HG02852 (cell line): ENCODE measurements around the gene SIK3.
A peak's percentile ranks its signal among the peaks of the same experiment; 100 is the strongest.

Experiments used
- ATAC-seq: cut with Tn5 transposase; IDR thresholded peaks from one replicate; pipeline ENCODE4 v1.9.1; 2021; ENCODE audit warnings: mild to moderate bottlenecking, moderate library complexity; ENCODE audit not compliant: unreplicated experiment

Gene SIK3

GRCh38 chr11:117010808-117011540 is 87.3 kb downstream of the SIK3 start:
- ATAC-seq = no peak

DNA sequence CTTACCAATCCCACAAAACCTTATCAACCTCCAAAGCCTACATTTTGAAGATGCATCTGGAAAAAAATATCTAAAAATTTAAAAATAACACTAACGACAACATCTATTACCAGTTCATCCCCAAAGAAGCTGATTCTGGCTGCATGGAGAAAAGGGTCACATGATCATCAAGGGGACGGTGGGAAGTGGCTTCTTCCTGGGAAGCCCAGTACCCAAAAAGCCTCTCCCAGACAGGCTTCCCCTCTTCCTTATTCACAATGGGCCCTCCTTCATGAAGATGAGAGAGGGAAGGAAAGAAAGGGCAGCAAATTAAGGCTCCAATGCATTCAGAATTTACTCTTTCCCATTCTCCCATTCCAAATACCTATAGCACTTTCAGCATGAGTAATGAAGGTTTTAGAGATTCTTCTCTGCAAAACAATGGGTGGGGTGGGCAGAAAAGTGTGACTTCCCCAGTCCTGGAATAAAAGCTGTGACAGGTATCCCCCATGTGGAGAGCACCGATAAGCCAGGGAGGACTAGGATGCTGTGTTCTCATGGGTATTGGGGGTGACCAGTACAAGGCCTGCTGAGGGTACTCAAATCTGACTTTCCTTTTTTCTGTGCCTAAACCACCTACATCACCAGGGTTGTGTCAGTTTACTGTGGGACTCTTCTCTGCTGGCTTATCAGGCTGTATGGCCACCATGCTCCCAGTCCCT is 88.2 kb downstream of the SIK3 start:
- no peak for ATAC-seq

GRCh38 chr11:117005758-117006157 is 92.5 kb downstream of the SIK3 start:
- no peak for ATAC-seq

DNA sequence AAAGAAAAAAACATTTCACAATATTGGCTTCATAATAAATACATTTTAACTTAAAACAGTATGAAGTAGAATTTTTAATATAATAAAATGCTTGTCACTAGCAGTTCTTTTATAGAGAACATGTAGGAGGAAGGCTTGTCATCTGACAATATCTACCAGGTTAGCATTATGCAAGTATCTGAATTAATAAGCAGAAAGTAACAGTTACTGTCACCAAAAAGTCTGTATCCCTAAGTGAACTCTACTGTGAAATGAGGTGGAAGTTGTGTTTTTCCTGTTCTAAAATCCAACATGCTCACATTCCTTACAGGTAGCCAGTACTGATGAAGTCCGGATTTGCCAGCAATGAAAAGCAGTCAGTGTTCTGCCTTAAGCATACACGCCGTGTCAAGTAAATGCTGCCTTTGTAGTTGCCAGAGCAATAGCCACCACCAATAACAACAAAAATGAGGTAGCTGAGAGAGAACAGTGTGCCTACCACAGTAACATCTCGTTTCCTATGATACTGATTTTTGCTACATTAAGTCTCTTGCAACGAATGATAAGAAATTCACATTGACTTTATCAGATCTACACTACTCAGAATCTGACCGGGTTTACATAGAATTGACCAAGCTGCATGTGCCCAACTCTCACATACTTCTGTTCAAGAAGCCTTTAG is 95.5 kb downstream of the SIK3 start:
- no peak for ATAC-seq

- no peak for ATAC-seq
These were observed 98.1 kb downstream of the SIK3 start for GRCh38 chr11:117000014-117000737.

GRCh38 chr11:116997071-116997470 is 101.2 kb downstream of the SIK3 start:
- no peak for ATAC-seq

- ATAC-seq = no peak
These were observed 104.0 kb downstream of the SIK3 start for GRCh38 chr11:116994195-116994594.

DNA sequence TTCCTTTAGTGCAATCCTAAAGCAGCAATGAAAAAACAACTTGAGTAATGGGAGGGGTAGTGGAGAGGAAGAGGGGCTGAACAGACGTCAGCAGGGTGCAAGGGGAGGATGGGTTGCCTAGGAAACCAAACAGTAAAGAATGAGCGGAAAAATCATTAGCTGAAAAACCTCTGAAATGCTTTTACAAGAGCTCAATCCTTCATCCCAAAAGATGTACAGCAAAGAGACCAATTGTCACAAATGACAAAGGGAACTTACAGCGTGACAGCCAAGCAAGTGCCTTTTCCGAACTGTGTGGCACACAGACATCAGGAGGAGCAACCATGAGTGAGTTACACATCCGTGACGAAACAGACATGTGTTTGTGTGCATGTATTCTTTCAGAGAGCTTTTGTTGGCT is 104.6 kb downstream of the SIK3 start:
- no peak for ATAC-seq

DNA sequence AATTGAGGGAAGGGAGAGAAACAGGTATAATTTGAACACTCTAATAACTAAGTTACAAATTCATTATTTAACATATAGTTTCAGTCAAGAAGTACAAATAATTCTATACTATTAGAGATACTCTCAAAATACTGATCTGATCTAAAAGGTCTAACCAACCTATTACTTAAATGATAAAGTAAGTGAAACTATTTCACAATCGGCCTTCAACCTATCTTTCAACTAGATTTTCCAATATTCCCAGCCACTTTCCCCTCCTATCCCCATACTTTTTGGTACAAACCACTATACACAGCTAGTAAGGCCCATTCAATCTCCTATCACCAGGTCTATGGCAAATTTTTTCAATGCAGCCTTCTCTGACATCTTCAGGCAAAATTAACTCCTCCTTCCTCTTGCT is 106.7 kb downstream of the SIK3 start:
- ATAC-seq = no peak

GRCh38 chr11:116990811-116991210 is 107.4 kb downstream of the SIK3 start:
- ATAC-seq = no peak

- ATAC-seq = no peak
These were observed 108.2 kb downstream of the SIK3 start for GRCh38 chr11:116990061-116990473.

GRCh38 chr11:116989184-116989583 is 109.0 kb downstream of the SIK3 start:
- ATAC-seq = no peak

DNA sequence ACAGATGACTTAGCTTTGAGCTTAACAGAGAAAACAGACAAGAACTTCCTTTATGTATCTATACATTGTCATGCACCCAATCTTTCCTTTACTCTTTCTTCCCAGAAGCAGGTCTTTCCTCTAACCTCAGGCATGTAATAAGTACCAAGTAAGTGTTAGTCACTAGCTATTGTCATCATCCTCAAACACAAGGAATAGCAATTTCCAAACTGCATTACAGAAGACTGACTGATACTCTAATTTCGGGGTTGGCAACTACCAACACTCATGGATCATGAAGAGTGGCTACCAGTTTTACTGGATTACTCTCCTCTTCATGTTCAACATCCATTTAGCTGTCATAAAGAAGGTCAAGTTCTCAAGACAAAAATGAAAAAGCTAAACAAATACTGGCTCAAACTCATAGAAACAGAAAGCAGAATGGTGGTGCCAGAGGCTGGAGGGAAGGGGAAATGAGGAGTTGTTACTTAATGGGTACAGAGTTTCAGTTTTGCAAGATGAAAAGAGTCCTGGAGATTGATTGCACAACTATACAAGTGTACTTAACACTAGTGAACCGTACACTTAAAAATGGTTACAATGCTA is 111.6 kb downstream of the SIK3 start:
- peak; percentile 71 for ATAC-seq

DNA sequence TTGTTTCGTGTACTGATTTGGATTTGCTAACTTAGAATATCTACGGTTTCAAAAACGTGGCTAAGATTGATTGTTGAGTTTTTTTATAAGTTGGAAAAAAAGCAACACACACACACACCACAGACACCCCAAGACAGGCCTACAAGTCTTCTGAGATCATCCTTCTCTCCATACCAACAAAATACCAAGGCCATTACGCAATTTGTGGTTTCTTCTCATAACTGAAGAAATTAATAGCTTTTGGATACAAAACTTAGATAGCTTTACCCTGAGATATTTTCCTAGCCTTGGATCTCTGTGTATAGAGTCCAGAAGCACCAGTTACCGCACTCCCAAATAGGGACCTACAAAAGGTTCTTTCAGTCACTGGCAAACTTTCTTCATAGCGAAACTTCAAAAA is 113.6 kb downstream of the SIK3 start:
- ATAC-seq = no peak

DNA sequence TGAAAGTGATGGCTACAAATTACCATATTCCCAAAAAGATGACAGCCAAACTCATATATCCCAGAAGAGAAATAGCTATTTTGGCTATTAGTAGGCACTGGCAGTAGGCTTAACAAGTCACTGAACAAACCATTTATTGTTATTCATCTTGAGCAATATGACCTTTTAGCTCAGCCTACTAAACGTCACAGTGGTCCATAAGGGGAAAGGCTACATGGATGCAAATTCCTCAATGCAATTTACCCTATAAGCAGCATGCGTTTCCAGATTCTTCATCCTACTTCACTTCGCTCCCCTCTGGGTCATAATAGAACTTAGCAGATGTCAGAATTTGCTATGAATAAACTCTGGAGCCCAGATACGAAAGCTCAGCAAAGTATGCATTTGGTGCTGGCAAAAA is 114.0 kb downstream of the SIK3 start:
- ATAC-seq = no peak

GRCh38 chr11:116981266-116981885 is 116.9 kb downstream of the SIK3 start:
- ATAC-seq = no peak

DNA sequence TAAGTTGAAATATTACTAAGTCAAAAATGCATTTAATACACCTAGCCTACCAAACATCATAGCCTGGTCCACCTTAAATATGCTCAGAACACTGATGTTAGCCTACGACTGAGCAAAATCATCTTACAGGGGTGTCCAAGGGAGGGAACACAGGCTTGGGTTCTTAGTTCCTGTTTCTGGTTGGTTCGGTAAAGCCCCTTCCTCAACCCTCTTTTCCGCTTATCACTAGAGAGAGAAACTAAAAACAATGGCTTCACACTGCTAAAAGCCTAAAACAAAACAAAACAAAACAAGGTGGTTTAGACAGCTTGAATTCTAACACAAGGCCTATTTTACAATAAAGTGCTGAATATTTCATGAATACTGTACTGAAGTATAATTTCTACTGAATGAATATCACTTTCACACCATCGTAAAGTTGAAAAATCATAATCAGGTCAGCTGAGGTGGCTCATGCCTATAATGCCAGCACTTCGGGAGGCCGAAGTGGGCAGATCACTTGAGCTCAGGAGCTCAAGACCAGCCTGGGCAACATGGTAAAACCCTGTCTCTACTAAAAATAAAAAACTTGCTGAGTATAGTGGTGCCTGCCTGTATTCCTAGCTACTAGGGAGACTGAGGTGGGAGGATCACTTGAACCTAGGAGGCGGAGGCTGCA is 118.0 kb downstream of the SIK3 start:
- peak; percentile 94 for ATAC-seq

- no peak for ATAC-seq
These were observed 121.2 kb downstream of the SIK3 start for GRCh38 chr11:116976941-116977570.

GRCh38 chr11:116975661-116976060 is 122.6 kb downstream of the SIK3 start:
- ATAC-seq = no peak

DNA sequence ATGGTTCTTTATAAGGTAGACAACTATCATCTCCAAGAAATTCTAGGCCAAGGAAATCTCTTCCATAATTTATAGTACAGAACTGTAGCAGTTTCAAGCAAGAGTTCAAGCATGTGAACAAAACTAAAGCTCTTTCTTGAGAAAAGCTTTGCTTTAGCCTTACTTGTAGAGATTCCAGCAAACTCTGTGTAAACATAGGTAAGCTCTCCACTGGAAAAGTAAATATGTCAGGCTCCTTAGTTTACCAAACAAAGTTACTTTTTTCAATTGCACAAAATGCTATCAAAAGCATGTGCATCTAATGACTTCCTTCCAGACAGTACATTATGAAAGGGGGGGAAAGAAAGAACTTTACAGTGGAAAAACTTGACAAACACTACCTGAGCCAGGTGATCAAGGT is 125.0 kb downstream of the SIK3 start:
- no peak for ATAC-seq
